ENCODE results near the gene FZD7. TPM values are rescaled to one million over a fixed set of nuclear protein-coding genes. Genes with fewer than 3 reads are reported as not detected.

Gene FZD7
- total and polyA plus RNA-seq, 10 donors: 0.87 to 4.4 (median 1.9) TPM

DNA sequence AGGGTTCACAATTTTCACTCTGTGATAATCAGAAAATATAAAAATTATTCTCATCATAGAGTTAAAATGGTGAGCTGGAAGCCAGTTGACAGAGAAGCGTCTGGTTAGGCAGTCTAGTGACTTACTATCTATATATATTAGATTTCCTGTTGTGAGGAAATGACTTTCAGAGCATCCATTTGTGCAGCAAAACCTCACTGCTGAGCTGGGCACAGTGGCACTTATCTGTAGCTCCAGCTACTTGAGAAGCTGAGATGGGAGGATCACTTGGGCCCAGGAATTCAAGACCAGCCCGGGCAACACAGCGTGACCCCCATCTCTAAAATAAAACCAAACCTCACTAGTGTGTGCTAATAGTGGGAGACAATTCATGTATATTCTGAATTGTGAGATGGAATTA, 32.2 kb downstream of the FZD7 start:
- 70 to 88% (median 79%) methylated on average over 3 of the region's 3 CpGs for WGBS, 5 donors
- H3K27me3 ChIP-seq (replicated peaks in 1 of 7): no peaks in the 10 kb centered on the region
- intact Hi-C loops (cut with DNase I; ENCODE audit: low total_unique reads): no loop called here
- H3K4me1 ChIP-seq: no peaks in the 10 kb centered on the region
- H3K27ac ChIP-seq: no peak overlapping the region
- DNase-seq: no peak
- H3K4me3 ChIP-seq: no peak overlapping the region
- no peaks in the 10 kb centered on the region for H3K9me3 ChIP-seq
- H3K36me3 ChIP-seq: no peaks in the 10 kb centered on the region
- TF ChIP-seq POLR2A (IDR thresholded peaks at IDR 0.05) (no peak), POLR2AphosphoS5 (IDR thresholded peaks at IDR 0.05) (no peak)
- TF ChIP-seq, protein P1, sequence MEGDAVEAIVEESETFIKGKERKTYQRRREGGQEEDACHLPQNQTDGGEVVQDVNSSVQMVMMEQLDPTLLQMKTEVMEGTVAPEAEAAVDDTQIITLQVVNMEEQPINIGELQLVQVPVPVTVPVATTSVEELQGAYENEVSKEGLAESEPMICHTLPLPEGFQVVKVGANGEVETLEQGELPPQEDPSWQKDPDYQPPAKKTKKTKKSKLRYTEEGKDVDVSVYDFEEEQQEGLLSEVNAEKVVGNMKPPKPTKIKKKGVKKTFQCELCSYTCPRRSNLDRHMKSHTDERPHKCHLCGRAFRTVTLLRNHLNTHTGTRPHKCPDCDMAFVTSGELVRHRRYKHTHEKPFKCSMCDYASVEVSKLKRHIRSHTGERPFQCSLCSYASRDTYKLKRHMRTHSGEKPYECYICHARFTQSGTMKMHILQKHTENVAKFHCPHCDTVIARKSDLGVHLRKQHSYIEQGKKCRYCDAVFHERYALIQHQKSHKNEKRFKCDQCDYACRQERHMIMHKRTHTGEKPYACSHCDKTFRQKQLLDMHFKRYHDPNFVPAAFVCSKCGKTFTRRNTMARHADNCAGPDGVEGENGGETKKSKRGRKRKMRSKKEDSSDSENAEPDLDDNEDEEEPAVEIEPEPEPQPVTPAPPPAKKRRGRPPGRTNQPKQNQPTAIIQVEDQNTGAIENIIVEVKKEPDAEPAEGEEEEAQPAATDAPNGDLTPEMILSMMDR (IDR thresholded peaks at IDR 0.05 in 8 of 11, conservative IDR thresholded peaks at IDR 0.05 in 3 of 11): no peak

GRCh38 chr2:202066875-202067274, 33.2 kb downstream of the FZD7 start:
- Histone ChIP-seq H3K4me3 (no peak overlapping the region), H3K36me3 (no peaks in the 10 kb centered on the region), H3K4me1 (no peaks in the 10 kb centered on the region), H3K27me3 (replicated peaks in 1 of 7) (no peaks in the 10 kb centered on the region), H3K9me3 (no peaks in the 10 kb centered on the region), H3K27ac (no peak overlapping the region)
- 64 to 83% (median 81%) methylated on average over 2 of the region's 2 CpGs for WGBS, 5 donors
- no peak for DNase-seq
- TF ChIP-seq, protein P1 (IDR thresholded peaks at IDR 0.05 in 8 of 11, conservative IDR thresholded peaks at IDR 0.05 in 3 of 11): no peak
- TF ChIP-seq POLR2AphosphoS5 (IDR thresholded peaks at IDR 0.05) (no peak), POLR2A (IDR thresholded peaks at IDR 0.05) (no peak)
- intact Hi-C loops (cut with DNase I; ENCODE audit: low total_unique reads): no loop called here

- 90 to 100% (median 95%) methylated on average over 1 of the region's 1 CpG for WGBS, 5 donors
- H3K4me3 ChIP-seq: no peak overlapping the region
- H3K27ac ChIP-seq: no peak overlapping the region
- H3K36me3 ChIP-seq: no peaks in the 10 kb centered on the region
- no peak for TF ChIP-seq POLR2AphosphoS5 (IDR thresholded peaks at IDR 0.05)
- TF ChIP-seq, protein P1 (IDR thresholded peaks at IDR 0.05 in 8 of 11, conservative IDR thresholded peaks at IDR 0.05 in 3 of 11): no peak
- no peak for TF ChIP-seq POLR2A (IDR thresholded peaks at IDR 0.05)
- H3K4me1 ChIP-seq: no peaks in the 10 kb centered on the region
- H3K27me3 ChIP-seq (replicated peaks in 1 of 7): no peaks in the 10 kb centered on the region
- H3K9me3 ChIP-seq: no peaks in the 10 kb centered on the region
- DNase-seq: no peak
- intact Hi-C loops (cut with DNase I; ENCODE audit: low total_unique reads): no loop called here
Measured at GRCh38 chr2:202067589-202067988, 33.9 kb downstream of the FZD7 start.

DNA sequence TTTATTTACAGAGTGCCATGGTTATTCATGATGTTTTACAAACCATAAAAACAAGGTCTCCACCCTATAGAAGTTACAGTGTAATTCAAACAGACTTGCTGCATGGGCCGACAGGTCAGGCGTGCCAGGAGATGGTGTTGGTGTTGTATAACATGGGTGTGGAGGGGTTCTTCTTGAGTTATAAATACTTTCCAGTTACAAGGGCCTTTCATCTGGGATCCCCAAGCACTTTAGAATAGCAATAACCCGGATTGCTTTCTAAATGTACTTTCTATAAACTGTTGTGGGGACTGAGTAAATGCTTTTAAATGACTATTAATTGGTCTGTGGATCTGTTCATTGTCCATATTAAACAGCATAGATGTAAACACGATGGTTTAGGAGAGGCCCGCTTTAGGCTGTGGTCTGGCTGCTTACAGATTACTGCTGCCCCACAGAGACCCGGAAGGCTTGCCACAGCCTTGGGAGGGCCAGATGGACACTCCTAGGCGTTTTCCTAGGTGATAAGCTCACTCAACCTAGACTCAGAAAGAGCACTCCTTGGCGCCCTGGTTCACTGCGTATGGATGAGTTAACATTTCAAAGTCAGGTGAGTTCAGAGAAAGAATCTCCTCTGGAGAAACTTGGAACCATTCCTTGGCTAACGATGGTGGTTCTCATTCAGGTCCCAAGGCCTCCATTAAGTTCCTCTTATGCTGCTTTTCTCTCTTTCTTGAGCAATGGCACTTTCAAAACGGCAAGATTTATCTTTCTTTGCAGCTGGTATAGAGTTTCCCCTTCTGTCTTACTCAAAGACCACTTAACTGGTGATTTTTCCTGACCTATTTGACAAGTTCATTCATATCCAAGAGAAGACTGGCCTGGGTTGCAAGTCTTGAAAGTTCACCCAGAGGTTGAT, 35.8 kb downstream of the FZD7 start:
- Histone ChIP-seq H3K27ac (no peak overlapping the region), H3K27me3 (replicated peaks in 1 of 7) (no peaks in the 10 kb centered on the region), H3K4me3 (no peak overlapping the region), H3K9me3 (no peaks in the 10 kb centered on the region), H3K36me3 (no peaks in the 10 kb centered on the region), H3K4me1 (no peaks in the 10 kb centered on the region)
- DNase-seq: no peak
- TF ChIP-seq POLR2A (IDR thresholded peaks at IDR 0.05) (no peak), POLR2AphosphoS5 (IDR thresholded peaks at IDR 0.05) (no peak)
- TF ChIP-seq, protein P1 (IDR thresholded peaks at IDR 0.05 in 8 of 11, conservative IDR thresholded peaks at IDR 0.05 in 3 of 11): no peak
- WGBS, 5 donors: 62 to 76% (median 69%) methylated on average over 11 of the region's 11 CpGs
- intact Hi-C loops (cut with DNase I; ENCODE audit: low total_unique reads): no loop called here
